ENCODE data around the gene PAK1. TPM values are rescaled to one million over a fixed set of nuclear protein-coding genes. Genes with fewer than 3 reads are reported as not detected.

Gene PAK1
- total and polyA plus RNA-seq, 12 donors = 12.4 to 31.5 (median 23.4) TPM

GRCh38 chr11:77436969-77437368 is 36.9 kb downstream of the PAK1 start:
- no peaks in the 10 kb centered on the region for H3K4me1 ChIP-seq (replicated peaks in 1 of 2)
- H3K9me3 ChIP-seq (replicated peaks in 1 of 3) = no peaks in the 10 kb centered on the region
- WGBS, 4 donors = 41 to 60% (median 52%) methylated on average over 1 of the region's 1 CpG
- H3K27me3 ChIP-seq = no peaks in the 10 kb centered on the region
- DNase-seq = no peak
- no peak overlapping the region for H3K4me3 ChIP-seq
- TF ChIP-seq CTCF (IDR thresholded peaks at IDR 0.05) (no peak), POLR2A (IDR thresholded peaks at IDR 0.05) (no peak)
- H3K36me3 ChIP-seq (replicated peaks in 1 of 2) = no peaks in the 10 kb centered on the region
- intact Hi-C loops (cut with DNase I) = no loop called here
- H3K27ac ChIP-seq = no peak overlapping the region

GRCh38 chr11:77436506-77436905 is 37.4 kb downstream of the PAK1 start:
- Histone ChIP-seq H3K27me3 (no peaks in the 10 kb centered on the region), H3K27ac (no peak overlapping the region), H3K4me1 (replicated peaks in 1 of 2) (no peaks in the 10 kb centered on the region), H3K9me3 (replicated peaks in 1 of 3) (no peaks in the 10 kb centered on the region), H3K36me3 (replicated peaks in 1 of 2) (no peaks in the 10 kb centered on the region), H3K4me3 (no peak overlapping the region)
- TF ChIP-seq CTCF (IDR thresholded peaks at IDR 0.05) (no peak), POLR2A (IDR thresholded peaks at IDR 0.05) (no peak)
- DNase-seq = no peak
- 45 to 68% (median 59%) methylated on average over 1 of the region's 1 CpG for WGBS, 4 donors
- intact Hi-C loops (cut with DNase I) = no loop called here

- no peak for TF ChIP-seq POLR2A (IDR thresholded peaks at IDR 0.05)
- no peak for TF ChIP-seq CTCF (IDR thresholded peaks at IDR 0.05)
- Histone ChIP-seq H3K9me3 (replicated peaks in 1 of 3) (no peaks in the 10 kb centered on the region), H3K4me3 (no peak overlapping the region), H3K27ac (no peak overlapping the region), H3K36me3 (replicated peaks in 1 of 2) (no peaks in the 10 kb centered on the region), H3K27me3 (no peaks in the 10 kb centered on the region), H3K4me1 (replicated peaks in 1 of 2) (no peaks in the 10 kb centered on the region)
- no peak for DNase-seq
- intact Hi-C loops (cut with DNase I) = no loop called here
- WGBS, 4 donors = 87 to 88% (median 88%) methylated on average over 2 of the region's 2 CpGs
These were observed 37.9 kb downstream of the PAK1 start for GRCh38 chr11:77435972-77436371.

- DNase-seq = no peak
- no peaks in the 10 kb centered on the region for H3K36me3 ChIP-seq (replicated peaks in 1 of 2)
- no peaks in the 10 kb centered on the region for H3K27me3 ChIP-seq
- H3K4me1 ChIP-seq (replicated peaks in 1 of 2) = no peaks in the 10 kb centered on the region
- WGBS, 4 donors = 73 to 89% (median 84%) methylated on average over 1 of the region's 1 CpG
- H3K9me3 ChIP-seq (replicated peaks in 1 of 3) = no peaks in the 10 kb centered on the region
- intact Hi-C loops (cut with DNase I) = no loop called here
- H3K27ac ChIP-seq = no peak overlapping the region
- no peak for TF ChIP-seq POLR2A (IDR thresholded peaks at IDR 0.05)
- no peak overlapping the region for H3K4me3 ChIP-seq
These were observed 42.1 kb downstream of the PAK1 start for GRCh38 chr11:77431813-77432212.

DNA sequence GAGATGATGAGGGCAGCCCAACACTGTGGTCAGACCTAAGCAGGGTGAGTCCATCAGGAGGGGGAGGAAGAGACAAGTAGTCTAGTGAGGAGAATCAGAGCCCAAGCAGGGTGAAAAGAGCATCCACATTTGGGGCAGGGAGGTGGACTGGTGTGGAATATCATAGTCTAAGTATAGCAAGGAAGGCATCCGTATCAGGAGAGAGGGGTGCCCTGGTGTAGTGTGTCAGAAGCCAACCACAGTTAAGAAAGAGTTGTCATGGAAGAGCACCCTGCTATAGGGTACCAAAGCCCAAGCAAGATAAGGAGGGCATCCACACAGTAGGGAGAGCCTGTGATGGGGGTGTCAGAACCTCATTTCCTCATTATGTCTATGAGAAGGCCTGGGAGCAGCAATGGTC is 45.3 kb downstream of the PAK1 start:
- WGBS, 4 donors = 90 to 100% (median 96%) methylated on average over 1 of the region's 1 CpG
- intact Hi-C loops (cut with DNase I) = no loop called here
- no peak overlapping the region for H3K4me3 ChIP-seq
- H3K27me3 ChIP-seq = no peaks in the 10 kb centered on the region
- no peaks in the 10 kb centered on the region for H3K4me1 ChIP-seq (replicated peaks in 1 of 2)
- no peaks in the 10 kb centered on the region for H3K9me3 ChIP-seq (replicated peaks in 1 of 3)
- no peak for DNase-seq
- TF ChIP-seq CTCF (IDR thresholded peaks at IDR 0.05) (no peak), POLR2A (IDR thresholded peaks at IDR 0.05) (no peak)
- no peak overlapping the region for H3K27ac ChIP-seq
- H3K36me3 ChIP-seq (replicated peaks in 1 of 2) = no peaks in the 10 kb centered on the region
